CD1c-positive myeloid dendritic cell (primary cell): ENCODE data around the gene CDC45.

Experiments used
- DNase-seq: peaks from one replicate; pipeline ENCODE4 v3.0.0-alpha.2; 2016; ENCODE audit errors: extremely low spot score

CDC45 gene

GRCh38 chr22:19496324-19496630 is 16.6 kb downstream of the CDC45 start:
- DNase-seq, result no peak

GRCh38 chr22:19497245-19497644 is 17.5 kb downstream of the CDC45 start:
- DNase-seq, result no peak

- DNase-seq, result no peak
Observed at GRCh38 chr22:19498154-19498865, 18.6 kb downstream of the CDC45 start.

- DNase-seq, result no peak
Observed at GRCh38 chr22:19498866-19499190, 19.1 kb downstream of the CDC45 start.

GRCh38 chr22:19499236-19499879 is 19.6 kb downstream of the CDC45 start:
- DNase-seq, result no peak

- no peak for DNase-seq
Observed at GRCh38 chr22:19499880-19500242, 20.1 kb downstream of the CDC45 start.

- no peak for DNase-seq
Observed at GRCh38 chr22:19501897-19502447, 22.3 kb downstream of the CDC45 start.

GRCh38 chr22:19503367-19503766 is 23.6 kb downstream of the CDC45 start:
- DNase-seq, result no peak

GRCh38 chr22:19503869-19504268 is 24.1 kb downstream of the CDC45 start:
- no peak for DNase-seq

- DNase-seq, result no peak
Observed at GRCh38 chr22:19504900-19505734, 25.4 kb downstream of the CDC45 start.

GRCh38 chr22:19505735-19506126 is 26.0 kb downstream of the CDC45 start:
- DNase-seq, result no peak

- DNase-seq, result no peak
Observed at GRCh38 chr22:19506212-19506611, 26.5 kb downstream of the CDC45 start.

- DNase-seq, result no peak
Observed at GRCh38 chr22:19507534-19507861, 27.8 kb downstream of the CDC45 start.

GRCh38 chr22:19508024-19508776 is 28.5 kb downstream of the CDC45 start:
- no peak for DNase-seq

- no peak for DNase-seq
Observed at GRCh38 chr22:19509191-19509590, 29.5 kb downstream of the CDC45 start.

GRCh38 chr22:19509923-19510322 is 30.2 kb downstream of the CDC45 start:
- no peak for DNase-seq

GRCh38 chr22:19510919-19511341 is 31.2 kb downstream of the CDC45 start:
- no peak for DNase-seq

GRCh38 chr22:19513823-19514222 is 34.1 kb downstream of the CDC45 start:
- DNase-seq, result no peak

- DNase-seq, result no peak
Observed at GRCh38 chr22:19514831-19515565, 35.3 kb downstream of the CDC45 start.

GRCh38 chr22:19515654-19516377 is 36.1 kb downstream of the CDC45 start:
- DNase-seq, result no peak
